Measurements from ENCODE around the gene FAM32A.
A peak's percentile ranks its signal among the peaks of the same experiment; 100 is the strongest.
"Not testable (repeated sequence)": the region's sequence is repeated elsewhere in the genome, so short reads cannot be mapped to it uniquely, and the experiment has no call there.

Gene FAM32A

DNA sequence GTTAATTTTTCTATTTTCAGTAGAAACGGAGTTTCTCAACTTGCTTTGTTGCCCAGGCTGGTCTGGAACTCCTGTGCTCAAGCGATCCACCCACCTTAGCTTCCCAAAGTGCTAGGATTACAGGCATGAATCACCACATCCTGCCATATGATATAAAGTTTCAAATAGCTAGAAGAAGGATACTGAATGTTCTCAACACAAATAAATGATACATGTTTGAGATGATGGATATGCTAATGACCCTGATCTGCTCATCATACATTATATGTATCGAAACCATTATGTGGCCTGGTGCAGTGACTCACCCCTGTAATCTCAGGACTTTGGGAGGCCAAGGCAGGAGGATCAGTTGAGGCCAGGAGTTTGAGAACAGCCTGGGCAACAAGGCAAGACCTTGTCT is 23.4 kb upstream of the FAM32A start:
- DNase-seq (ENCODE audit: insufficient read length, low spot score) (no peak), FAIRE-seq (no peak)

DNA sequence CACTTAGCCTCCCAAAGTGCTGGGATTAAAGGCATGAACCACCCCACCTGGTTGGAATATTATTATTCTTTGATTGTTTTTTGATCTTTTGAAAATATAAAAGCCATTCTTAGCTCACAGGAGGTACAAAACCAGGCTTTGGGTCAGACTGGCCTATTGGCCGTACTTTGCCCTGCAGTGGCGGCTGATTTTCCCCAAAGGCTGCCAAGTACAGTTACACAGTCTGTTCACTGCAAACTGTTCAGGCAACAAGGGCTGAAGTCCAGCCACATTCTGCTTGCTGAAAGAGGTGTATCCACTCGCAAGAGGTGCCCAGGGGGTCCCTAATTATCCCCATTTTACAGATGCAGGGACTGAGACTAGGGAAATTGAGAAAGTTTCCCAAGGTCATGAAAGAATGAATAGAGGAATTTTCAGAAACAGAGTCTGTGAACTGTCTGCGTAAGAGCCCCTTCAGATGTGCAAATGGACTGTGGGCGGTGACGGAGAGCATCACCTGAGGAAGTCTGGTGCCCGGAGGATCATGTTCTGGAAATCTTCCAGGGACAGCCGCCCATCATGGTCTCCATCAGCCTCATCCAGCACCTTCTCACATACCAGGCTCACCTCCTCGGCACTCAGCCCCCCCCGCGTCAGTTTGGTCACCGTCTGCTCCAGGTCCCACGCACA is 20.9 kb upstream of the FAM32A start:
- DNase-seq (ENCODE audit: insufficient read length, low spot score) (no peak), FAIRE-seq (no peak)

GRCh38 chr19:16166417-16166816 is 18.8 kb upstream of the FAM32A start:
- DNase-seq (ENCODE audit: insufficient read length, low spot score), result no peak
- FAIRE-seq, result no peak

DNA sequence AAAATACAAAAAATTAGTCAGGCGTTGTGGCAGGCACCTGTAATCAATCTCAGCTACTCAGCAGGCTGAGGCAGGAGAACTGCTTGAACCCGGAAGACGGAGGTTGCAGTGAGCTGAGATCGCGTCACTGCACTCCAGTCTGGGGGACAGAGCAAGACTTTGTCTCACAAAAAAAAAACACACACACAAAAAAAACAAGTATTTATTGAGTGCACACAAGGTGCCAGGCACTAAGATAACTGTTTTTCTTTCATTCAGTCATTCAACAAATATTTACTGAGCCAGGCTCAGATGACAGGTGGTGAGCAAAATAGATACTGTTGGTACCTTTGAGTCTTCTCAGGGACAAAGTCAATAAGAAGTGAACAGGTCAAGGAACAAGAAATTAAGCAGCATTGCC is 18.2 kb upstream of the FAM32A start:
- no peak for FAIRE-seq

GRCh38 chr19:16168465-16169081 is 16.6 kb upstream of the FAM32A start:
- no peak for DNase-seq (ENCODE audit: insufficient read length, low spot score)
- FAIRE-seq, result no peak

More for the DNA sequence above, 18.2 kb upstream of the FAM32A start:
- DNase-seq (ENCODE audit: insufficient read length, low spot score), result no peak

DNA sequence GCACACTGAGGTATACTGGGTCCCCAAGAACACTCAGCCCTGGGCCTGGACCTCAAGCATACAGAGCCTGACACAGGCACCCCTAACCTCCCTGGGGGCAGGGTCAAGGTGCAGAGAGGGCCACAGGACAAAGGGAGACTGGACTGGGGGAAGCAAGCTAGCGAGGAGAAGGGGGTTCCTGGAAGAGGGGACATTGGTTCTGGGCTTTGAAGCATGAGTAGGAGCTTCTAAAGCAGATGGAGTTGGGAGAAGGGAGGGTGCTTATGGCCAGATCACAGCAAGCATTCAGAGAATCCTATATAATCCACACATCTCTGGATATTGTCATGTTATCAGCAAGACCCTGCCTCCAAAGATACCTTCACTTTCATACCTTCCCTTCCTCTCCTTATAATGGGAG is 15.1 kb upstream of the FAM32A start:
- FAIRE-seq (no peak), DNase-seq (ENCODE audit: insufficient read length, low spot score) (no peak)

GRCh38 chr19:16175954-16176353 is 9.3 kb upstream of the FAM32A start:
- DNase-seq (ENCODE audit: insufficient read length, low spot score), result no peak

DNA sequence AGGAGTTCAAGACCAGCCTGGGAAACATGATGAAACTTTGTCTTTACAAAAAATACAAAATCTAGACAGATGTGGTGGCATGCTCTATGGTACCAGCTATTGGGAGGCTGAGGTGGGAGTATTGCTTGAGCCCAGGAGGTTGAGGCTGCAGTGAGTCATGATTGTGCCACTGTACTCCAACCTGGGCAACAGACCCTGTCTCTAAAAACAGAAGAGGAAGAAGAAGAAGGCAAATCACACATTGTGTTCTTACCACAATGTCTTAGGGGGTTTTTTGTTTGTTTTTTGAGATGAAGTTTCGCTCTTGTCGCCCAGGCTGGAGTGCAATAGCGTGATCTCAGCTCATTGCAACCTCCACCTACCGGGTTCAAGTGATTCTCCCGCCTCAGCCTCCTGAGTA is 6.3 kb upstream of the FAM32A start:
- not testable (repeated sequence) for FAIRE-seq; DNase-seq (ENCODE audit: insufficient read length, low spot score)

More at GRCh38 chr19:16175954-16176353, 9.3 kb upstream of the FAM32A start:
- FAIRE-seq, result peak; percentile 39

DNA sequence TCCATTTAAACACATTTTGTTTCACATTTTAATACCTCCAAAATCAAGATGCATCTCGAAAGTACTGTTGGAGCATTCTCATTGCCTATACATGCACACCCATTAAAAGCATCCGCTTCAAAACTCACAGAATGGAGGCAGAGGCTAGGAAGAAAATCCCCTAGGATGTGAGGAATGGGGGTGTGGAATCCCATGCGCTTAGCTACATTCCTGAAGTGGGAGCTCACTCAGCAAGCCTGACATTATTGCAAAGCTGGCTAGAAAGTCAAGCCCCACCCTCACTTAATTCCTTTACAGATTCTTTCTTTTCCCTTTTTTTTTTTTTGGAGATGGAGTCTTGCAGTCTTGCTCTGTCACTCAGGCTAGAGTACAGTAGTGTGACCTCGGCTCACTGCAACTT is 4.6 kb upstream of the FAM32A start:
- FAIRE-seq, result no peak
- DNase-seq (ENCODE audit: insufficient read length, low spot score), result no peak

DNA sequence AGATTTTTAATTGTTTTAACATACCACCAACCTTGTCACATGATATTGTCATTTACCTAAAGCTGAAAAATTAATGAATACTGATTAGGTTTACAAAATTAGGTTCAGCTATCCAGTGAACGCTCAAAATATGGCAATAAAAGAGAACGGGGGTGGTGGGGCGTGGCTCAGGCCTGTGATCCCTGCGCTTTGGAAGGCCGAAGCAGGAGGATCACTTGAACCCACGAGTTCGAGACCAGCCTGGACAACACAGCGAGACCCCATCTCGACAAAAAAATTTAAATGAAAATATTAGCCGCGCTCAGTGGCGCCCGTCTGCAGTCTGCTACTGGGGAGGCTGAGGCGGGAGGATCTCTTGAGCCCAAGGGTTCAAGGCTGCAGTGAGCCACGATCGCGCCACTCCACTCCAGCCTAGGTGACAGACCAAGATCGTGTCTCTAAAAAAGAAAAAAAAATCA is 516 bp upstream of the FAM32A start:
- FAIRE-seq (no peak), DNase-seq (ENCODE audit: insufficient read length, low spot score) (no peak)

DNA sequence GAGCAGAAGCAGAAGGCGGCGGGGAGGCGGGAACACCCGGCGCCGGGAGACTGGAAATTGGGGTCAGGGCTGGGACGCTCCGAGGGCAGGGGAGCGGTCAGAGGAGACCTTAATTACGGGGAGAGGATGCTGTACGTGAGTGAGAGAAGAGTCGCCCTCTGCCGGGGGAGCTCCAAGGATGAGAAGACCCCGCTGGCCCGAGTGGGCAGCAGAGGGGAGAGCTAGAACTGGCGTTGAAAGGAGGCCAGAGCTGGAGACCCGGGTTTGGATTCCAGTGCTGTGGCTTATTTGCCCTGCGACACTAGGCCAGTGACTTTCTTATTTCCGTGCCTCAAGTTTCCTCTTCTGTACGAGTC is 536 bp downstream of the FAM32A start:
- no peak for DNase-seq (ENCODE audit: insufficient read length, low spot score)
- no peak for FAIRE-seq

DNA sequence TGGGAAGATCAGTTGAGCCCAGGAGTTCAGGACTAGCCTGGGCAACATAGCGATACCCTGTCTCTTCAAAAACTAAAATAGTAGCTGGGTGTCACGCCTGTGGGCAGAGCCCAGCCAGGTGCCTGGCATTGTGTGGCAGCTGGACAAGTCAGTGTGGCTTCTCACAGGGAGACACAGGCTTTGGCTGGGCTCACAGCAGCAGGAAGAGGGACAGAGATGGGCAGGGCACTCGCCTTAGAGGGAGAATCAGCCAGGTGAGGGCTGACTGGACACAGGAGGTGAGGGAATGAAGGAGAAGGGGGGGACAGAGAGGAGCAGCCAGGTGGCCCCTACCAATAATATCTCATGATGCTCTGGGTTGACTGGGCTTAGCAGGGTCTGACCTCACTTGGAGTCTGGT is 3.3 kb downstream of the FAM32A start:
- FAIRE-seq, result no peak

GRCh38 chr19:16190198-16190597 is 5.0 kb downstream of the FAM32A start:
- DNase-seq (ENCODE audit: insufficient read length, low spot score), result no peak
- no peak for FAIRE-seq

More for the DNA sequence above, 3.3 kb downstream of the FAM32A start:
- DNase-seq (ENCODE audit: insufficient read length, low spot score), result no peak

DNA sequence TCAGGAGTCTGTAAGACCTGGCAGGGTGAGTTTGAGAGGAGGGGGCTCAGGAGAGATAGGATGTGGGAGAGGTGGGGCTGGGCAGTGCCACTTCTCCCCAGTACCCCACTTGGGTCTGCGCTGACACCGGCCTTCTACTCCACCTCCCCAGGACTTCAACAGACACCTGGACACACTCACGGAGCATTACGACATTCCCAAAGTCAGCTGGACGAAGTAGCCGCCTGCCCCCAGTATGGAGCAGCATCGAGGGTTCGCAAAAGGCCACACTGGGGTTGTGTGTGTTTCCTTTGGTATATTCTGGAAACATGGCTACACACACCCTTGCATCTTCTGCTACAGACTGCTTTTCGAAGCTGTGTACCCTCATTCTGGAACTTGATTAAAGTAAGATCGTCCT is 5.5 kb downstream of the FAM32A start:
- no peak for FAIRE-seq
- no peak for DNase-seq (ENCODE audit: insufficient read length, low spot score)

DNA sequence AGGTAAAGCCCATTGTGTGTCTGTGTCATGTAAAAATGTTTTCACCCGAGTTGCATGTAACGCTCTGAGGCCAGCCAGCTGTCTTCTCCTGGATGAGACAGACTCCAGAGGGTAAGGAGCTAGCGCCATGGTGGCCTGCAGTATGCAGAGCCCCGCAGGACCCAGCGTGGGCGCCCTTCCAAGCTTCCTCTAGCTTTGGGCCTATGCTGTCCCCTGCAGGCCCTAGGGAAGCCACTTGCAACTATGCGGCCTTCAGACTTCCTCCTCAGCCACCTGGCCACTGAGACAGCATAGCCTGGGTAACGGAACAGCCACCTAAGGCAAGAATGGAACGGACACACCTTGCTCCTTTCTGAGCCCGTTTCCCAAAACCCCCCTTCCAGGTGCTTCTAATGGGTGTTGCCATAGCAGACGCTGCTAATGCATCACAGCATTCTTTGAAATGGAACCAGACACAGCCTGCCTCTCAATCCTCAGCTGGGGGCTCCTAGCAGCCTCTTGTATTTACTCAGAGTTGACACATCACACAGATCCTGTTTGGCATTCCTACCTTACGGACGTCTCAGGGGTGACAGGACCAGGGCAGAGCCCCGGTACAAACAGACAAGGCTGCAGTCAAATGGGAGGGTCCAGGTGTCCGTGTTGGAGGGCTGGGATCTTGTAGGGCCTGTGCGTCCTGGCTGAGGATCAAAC is 6.2 kb downstream of the FAM32A start:
- no peak for DNase-seq (ENCODE audit: insufficient read length, low spot score)

DNA sequence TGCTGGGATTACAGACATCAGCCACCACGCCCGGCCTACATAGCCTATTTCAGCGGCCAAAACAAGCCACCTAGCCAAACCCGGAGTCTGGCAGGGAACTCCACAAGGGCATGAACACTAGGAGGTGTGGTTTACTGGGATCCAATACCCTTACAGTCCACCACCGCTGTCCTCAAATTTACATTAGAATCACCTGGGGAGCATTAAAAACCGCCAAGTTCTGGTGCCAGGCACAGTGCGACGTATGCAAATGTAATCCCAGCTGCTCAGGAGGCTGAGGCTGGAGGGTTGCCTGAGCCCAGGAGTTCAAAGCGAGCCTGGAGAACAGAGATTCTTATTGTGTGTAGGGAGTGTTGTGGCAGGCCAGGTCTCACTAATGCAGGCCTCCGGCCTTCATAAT is 8.3 kb downstream of the FAM32A start:
- FAIRE-seq (no peak), DNase-seq (ENCODE audit: insufficient read length, low spot score) (no peak)

More for the DNA sequence above, 6.2 kb downstream of the FAM32A start:
- FAIRE-seq, result no peak

GRCh38 chr19:16197188-16197621 is 12.0 kb downstream of the FAM32A start:
- no peak for DNase-seq (ENCODE audit: insufficient read length, low spot score)
- no peak for FAIRE-seq

DNA sequence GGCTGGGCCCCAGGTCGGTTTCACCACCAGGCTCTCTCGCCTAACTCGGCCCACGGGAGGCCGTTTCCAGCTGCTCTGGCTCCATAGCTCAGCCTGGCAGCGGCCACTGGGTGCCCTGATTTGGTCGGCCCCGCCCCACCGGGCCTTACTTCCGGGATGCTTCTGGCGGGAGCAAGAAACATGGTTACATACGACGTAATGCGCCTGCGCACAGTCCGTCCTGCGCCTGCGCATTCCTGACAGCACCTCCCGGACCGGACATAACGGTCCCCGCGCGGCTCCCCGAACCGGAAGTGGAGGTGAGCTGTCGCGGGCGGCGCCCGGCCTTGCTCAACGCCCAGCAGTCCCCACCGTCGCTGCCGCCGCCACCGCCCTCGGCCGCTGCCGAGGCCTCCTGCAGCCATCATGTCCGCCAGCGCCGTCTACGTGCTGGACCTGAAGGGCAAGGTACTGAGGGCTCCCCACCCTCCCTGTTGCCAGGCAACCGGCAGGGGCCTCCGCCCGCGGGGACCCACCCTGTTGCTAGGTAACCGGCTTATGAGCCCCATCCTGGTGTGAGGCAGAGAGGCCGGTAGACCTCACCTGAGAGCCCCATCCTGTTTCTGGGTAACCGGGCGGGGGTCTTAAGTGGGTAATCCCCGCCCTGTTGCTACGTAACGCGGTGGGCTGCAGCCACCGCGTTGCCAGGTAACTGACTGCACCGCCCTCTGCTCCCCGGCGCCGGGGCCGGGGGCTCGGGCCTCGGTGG is 12.6 kb downstream of the FAM32A start, which contains the start of gene AP1M1:
Gene AP1M1 (plus strand): TSS at position 290 of the 748 bp plus-strand sequence. CDS start 116 bp downstream, at position 406.
- FAIRE-seq (peak; percentile 88), DNase-seq (ENCODE audit: insufficient read length, low spot score) (peak; percentile 98)

DNA sequence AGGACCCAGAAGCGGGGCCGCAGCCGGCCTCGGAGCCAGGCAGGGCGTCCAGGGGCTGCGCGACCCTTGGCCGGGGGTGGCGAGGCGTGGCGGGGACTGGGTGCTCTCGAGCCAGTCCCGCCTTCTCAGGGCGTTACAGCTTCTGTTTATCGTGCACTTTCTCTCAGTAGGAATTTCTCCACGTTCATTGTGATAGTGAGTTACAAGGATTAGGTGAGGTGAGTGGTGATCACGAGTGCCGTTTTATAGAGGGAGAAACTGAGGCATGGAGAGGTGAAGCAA is 13.1 kb downstream of the FAM32A start:
- DNase-seq (ENCODE audit: insufficient read length, low spot score), result no peak
- no peak for FAIRE-seq

DNA sequence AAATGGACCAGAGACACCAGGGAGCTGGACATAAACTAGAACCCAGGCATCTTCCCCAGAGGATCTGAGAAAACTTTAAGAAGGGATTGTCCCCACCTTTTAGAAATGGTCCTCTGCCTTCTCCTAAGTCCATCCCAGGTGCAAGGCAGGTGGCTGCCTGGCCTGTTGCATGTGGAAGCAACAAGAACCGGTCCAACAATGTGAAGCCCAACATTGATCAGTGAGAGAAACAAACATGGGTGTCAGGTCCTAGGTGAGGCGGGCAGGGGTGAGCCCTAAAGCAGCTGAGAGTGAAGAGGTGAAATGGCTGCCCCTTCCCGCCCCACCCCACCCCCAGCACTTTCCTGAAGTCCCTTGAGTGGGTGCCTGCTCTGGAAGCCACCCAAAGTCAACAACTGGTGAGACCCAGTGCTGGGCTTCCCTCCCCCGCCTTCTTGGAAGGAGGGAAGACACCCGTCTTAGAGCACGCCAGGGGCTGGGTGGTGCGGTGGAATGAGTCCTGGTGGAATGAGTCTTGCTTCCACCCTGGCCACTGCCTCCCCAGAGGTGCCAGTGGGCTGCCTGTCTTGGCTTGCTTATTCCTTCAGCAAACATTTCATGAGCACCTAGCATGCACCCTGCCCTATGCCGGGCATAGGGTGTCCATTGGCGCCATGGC is 14.2 kb downstream of the FAM32A start:
- FAIRE-seq, result no peak

More for the DNA sequence above, 14.2 kb downstream of the FAM32A start:
- no peak for DNase-seq (ENCODE audit: insufficient read length, low spot score)
